ENCODE results near the gene CPAMD8. TPM values are rescaled to one million over a fixed set of nuclear protein-coding genes. Genes with fewer than 3 reads are reported as not detected.

Gene CPAMD8
- total RNA-seq, 2 donors from 2014 or later, result 134 to 216 TPM

- WGBS, result 95% methylated on average over 1 of the region's 1 CpG
- Histone ChIP-seq H3K36me3 (no peaks in the 10 kb centered on the region), H3K4me3 (no peak overlapping the region), H3K27me3 (replicated peaks; ENCODE audit: insufficient read depth) (no peaks in the 10 kb centered on the region), H3K9me3 (no peaks in the 10 kb centered on the region), H3K4me1 (replicated peaks) (no peaks in the 10 kb centered on the region), H3K27ac (no peak overlapping the region)
- intact Hi-C loops (cut with DNase I), result no loop called here
- DNase-seq (ENCODE audit: low spot score), result no peak
- TF ChIP-seq POLR2A (IDR thresholded peaks at IDR 0.05) (no peak), CTCF (IDR thresholded peaks at IDR 0.05) (no peak), POLR2AphosphoS5 (IDR thresholded peaks at IDR 0.05) (no peak)
These were observed 47.5 kb downstream of the CPAMD8 start for GRCh38 chr19:16978839-16979802.

GRCh38 chr19:16978156-16978555 is 48.5 kb downstream of the CPAMD8 start:
- no peak for DNase-seq (ENCODE audit: low spot score)
- intact Hi-C loops (cut with DNase I), result no loop called here
- H3K4me1 ChIP-seq (replicated peaks), result no peaks in the 10 kb centered on the region
- H3K27me3 ChIP-seq (replicated peaks; ENCODE audit: insufficient read depth), result no peaks in the 10 kb centered on the region
- H3K27ac ChIP-seq, result no peak overlapping the region
- 90% methylated on average over 2 of the region's 2 CpGs for WGBS
- no peaks in the 10 kb centered on the region for H3K9me3 ChIP-seq
- H3K36me3 ChIP-seq, result no peaks in the 10 kb centered on the region
- no peak for TF ChIP-seq POLR2AphosphoS5 (IDR thresholded peaks at IDR 0.05)
- no peak for TF ChIP-seq CTCF (IDR thresholded peaks at IDR 0.05)
- no peak for TF ChIP-seq POLR2A (IDR thresholded peaks at IDR 0.05)
- H3K4me3 ChIP-seq, result no peak overlapping the region

GRCh38 chr19:16977306-16977705 is 49.3 kb downstream of the CPAMD8 start:
- 90% methylated on average over 15 of the region's 15 CpGs for WGBS
- Histone ChIP-seq H3K27me3 (replicated peaks; ENCODE audit: insufficient read depth) (no peaks in the 10 kb centered on the region), H3K27ac (no peak overlapping the region), H3K9me3 (no peaks in the 10 kb centered on the region), H3K4me3 (no peak overlapping the region), H3K4me1 (replicated peaks) (no peaks in the 10 kb centered on the region), H3K36me3 (no peaks in the 10 kb centered on the region)
- no peak for DNase-seq (ENCODE audit: low spot score)
- TF ChIP-seq CTCF (IDR thresholded peaks at IDR 0.05), result no peak
- no peak for TF ChIP-seq POLR2AphosphoS5 (IDR thresholded peaks at IDR 0.05)
- no peak for TF ChIP-seq POLR2A (IDR thresholded peaks at IDR 0.05)
- intact Hi-C loops (cut with DNase I), result no loop called here

- no peaks in the 10 kb centered on the region for H3K4me1 ChIP-seq (replicated peaks)
- no peaks in the 10 kb centered on the region for H3K27me3 ChIP-seq (replicated peaks; ENCODE audit: insufficient read depth)
- DNase-seq (ENCODE audit: low spot score), result no peak
- H3K27ac ChIP-seq, result no peak overlapping the region
- no peaks in the 10 kb centered on the region for H3K36me3 ChIP-seq
- TF ChIP-seq CTCF (IDR thresholded peaks at IDR 0.05) (no peak), POLR2A (IDR thresholded peaks at IDR 0.05) (no peak), POLR2AphosphoS5 (IDR thresholded peaks at IDR 0.05) (no peak)
- H3K4me3 ChIP-seq, result no peak overlapping the region
- H3K9me3 ChIP-seq, result no peaks in the 10 kb centered on the region
- 90% methylated on average over 5 of the region's 5 CpGs for WGBS
- intact Hi-C loops (cut with DNase I), result no loop called here
These were observed 50.2 kb downstream of the CPAMD8 start for GRCh38 chr19:16976446-16976845.

GRCh38 chr19:16970821-16971220 is 55.8 kb downstream of the CPAMD8 start:
- Histone ChIP-seq H3K9me3 (no peaks in the 10 kb centered on the region), H3K36me3 (no peaks in the 10 kb centered on the region), H3K27ac (no peak overlapping the region), H3K4me3 (no peak overlapping the region), H3K4me1 (replicated peaks) (no peaks in the 10 kb centered on the region), H3K27me3 (replicated peaks; ENCODE audit: insufficient read depth) (no peaks in the 10 kb centered on the region)
- TF ChIP-seq CTCF (IDR thresholded peaks at IDR 0.05), result no peak
- no peak for TF ChIP-seq POLR2A (IDR thresholded peaks at IDR 0.05)
- no peak for TF ChIP-seq POLR2AphosphoS5 (IDR thresholded peaks at IDR 0.05)
- intact Hi-C loops (cut with DNase I), result no loop called here
- DNase-seq (ENCODE audit: low spot score), result no peak
- WGBS, result 94% methylated on average over 8 of the region's 8 CpGs
